ENCODE results near the gene CPSF4. TPM values are rescaled to one million over a fixed set of nuclear protein-coding genes. Genes with fewer than 3 reads are reported as not detected.
"Not testable (repeated sequence)": the region's sequence is repeated elsewhere in the genome, so short reads cannot be mapped to it uniquely, and the experiment has no call there.

The CPSF4 gene
- total RNA-seq, 1 experiment from 2014 or later, result 98.2 TPM

GRCh38 chr7:99429756-99430155 is 9.0 kb upstream of the CPSF4 start:
- Histone ChIP-seq H3K9me3 (ENCODE audit: control insufficient read depth, low read depth, low read length) (no peaks in the 10 kb centered on the region), H3K4ac (ENCODE audit: low read depth, low read length) (no peak overlapping the region), H3K4me1 (ENCODE audit: insufficient read depth, low read length) (no peaks in the 10 kb centered on the region), H2AFZ (ENCODE audit: low read length) (no peak overlapping the region), H3K56ac (ENCODE audit: insufficient read length, low read depth, low read length) (no peak overlapping the region), H3K27me3 (ENCODE audit: insufficient read depth, low read length) (no peaks in the 10 kb centered on the region), H3T11ph (ENCODE audit: low read length) (no peak overlapping the region), H3K14ac (ENCODE audit: insufficient read depth, low read length) (no peak overlapping the region), H3K23ac (ENCODE audit: insufficient read length, low read depth, low read length) (no peak overlapping the region), H3K18ac (ENCODE audit: insufficient read length, low read depth, low read length) (no peak overlapping the region), H4K5ac (ENCODE audit: insufficient read length, low read depth, low read length) (no peak overlapping the region), H2BK5ac (ENCODE audit: insufficient read length, low read length) (no peak overlapping the region), H2BK20ac (ENCODE audit: low read depth, low read length, poor library complexity, severe bottlenecking) (no peak overlapping the region), H4K8ac (replicated peaks; ENCODE audit: insufficient read length, low read depth, low read length) (no peak overlapping the region), H3K4me2 (ENCODE audit: insufficient read depth, insufficient read length, low read length) (no peak overlapping the region), H4K91ac (ENCODE audit: insufficient read length, low read depth, low read length) (no peak overlapping the region), H2BK12ac (ENCODE audit: insufficient read length, low read depth, low read length) (no peak overlapping the region), H3K9ac (ENCODE audit: extremely low read depth, insufficient read length, low read length) (no peak overlapping the region), H3K79me2 (ENCODE audit: insufficient read depth, low read length) (no peaks in the 10 kb centered on the region), H3K23me2 (ENCODE audit: insufficient read length, low read depth, low read length, poor library complexity, severe bottlenecking) (no peaks in the 10 kb centered on the region), H4K20me1 (ENCODE audit: control insufficient read depth, insufficient read depth, insufficient read length) (no peaks in the 10 kb centered on the region), H2BK15ac (ENCODE audit: low read depth, low read length) (no peak overlapping the region), H3K79me1 (ENCODE audit: insufficient read depth, low read depth, low read length, poor library complexity, severe bottlenecking) (no peaks in the 10 kb centered on the region), H3K27ac (ENCODE audit: insufficient read length, low read depth, low read length) (no peak overlapping the region), H2BK120ac (ENCODE audit: low read depth, low read length, poor library complexity, severe bottlenecking) (no peak overlapping the region), H2AK5ac (ENCODE audit: insufficient read length, low read length) (no peak overlapping the region)
- no peak overlapping the region for H3K27ac Mint-ChIP-seq
- H3K27me3 Mint-ChIP-seq (ENCODE audit: low read depth), result no peaks in the 10 kb centered on the region
- peaks cover 56 to 76% (median 69%) of the 10 kb centered on the region in 3 experiments for H3K36me3 Mint-ChIP-seq (ENCODE audit: insufficient read depth in 1 of 3, low read depth in 3 of 3)
- no peak for DNase-seq
- WGBS (ENCODE audit: extremely low coverage, insufficient read length, low lambda C conversion rate), result no CpG with 5 or more reads among the region's 8 CpGs
- TF ChIP-seq, protein P1, sequence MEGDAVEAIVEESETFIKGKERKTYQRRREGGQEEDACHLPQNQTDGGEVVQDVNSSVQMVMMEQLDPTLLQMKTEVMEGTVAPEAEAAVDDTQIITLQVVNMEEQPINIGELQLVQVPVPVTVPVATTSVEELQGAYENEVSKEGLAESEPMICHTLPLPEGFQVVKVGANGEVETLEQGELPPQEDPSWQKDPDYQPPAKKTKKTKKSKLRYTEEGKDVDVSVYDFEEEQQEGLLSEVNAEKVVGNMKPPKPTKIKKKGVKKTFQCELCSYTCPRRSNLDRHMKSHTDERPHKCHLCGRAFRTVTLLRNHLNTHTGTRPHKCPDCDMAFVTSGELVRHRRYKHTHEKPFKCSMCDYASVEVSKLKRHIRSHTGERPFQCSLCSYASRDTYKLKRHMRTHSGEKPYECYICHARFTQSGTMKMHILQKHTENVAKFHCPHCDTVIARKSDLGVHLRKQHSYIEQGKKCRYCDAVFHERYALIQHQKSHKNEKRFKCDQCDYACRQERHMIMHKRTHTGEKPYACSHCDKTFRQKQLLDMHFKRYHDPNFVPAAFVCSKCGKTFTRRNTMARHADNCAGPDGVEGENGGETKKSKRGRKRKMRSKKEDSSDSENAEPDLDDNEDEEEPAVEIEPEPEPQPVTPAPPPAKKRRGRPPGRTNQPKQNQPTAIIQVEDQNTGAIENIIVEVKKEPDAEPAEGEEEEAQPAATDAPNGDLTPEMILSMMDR (conservative IDR thresholded peaks at IDR 0.05), result no peak
- H3K4me1 Mint-ChIP-seq, result no peaks in the 10 kb centered on the region
- H3K9me3 Mint-ChIP-seq, result no peaks in the 10 kb centered on the region
- H3K4me3 Mint-ChIP-seq, result no peak overlapping the region

DNA sequence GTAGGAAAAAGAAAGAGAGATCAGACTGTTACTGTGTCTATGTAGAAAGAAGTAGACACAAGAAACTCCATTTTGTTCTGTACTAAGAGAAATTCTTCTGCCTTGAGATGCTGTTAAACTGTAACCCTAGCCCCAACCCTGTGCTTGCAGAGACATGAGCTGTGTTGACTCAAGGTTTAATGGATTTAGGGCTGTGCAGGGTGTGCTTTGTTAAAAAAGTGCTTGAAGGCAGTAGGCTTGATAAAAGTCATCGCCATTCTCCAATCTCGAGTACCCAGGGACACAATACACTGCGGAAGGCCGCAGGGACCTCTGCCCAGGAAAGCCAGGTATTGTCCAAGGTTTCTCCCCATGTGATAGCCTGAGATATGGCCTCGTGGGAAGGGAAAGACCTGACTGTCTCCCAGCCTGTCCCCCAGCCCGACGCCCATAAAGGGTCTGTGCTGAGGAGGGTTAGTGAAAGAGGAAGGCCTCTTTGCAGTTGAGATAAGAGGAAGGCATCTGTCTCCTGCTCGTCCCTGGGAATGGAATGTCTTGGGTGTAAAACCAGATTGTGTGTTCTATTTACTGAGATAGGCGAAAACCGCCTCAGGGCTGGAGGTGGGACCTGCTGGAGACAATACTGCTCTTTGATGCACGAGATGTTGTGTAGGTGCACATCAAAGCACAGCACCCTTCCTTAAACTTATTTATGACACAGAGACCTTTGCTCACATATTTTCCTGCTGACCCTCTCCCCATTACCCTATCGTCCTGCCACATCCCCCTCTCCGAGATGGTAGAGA is 6.8 kb upstream of the CPSF4 start:
- H3K9me3 ChIP-seq (ENCODE audit: control insufficient read depth, low read depth, low read length); H2AK5ac ChIP-seq (ENCODE audit: insufficient read length, low read length); H2BK15ac ChIP-seq (ENCODE audit: low read depth, low read length); H3K27me3 Mint-ChIP-seq (ENCODE audit: low read depth); H3K9ac ChIP-seq (ENCODE audit: extremely low read depth, insufficient read length, low read length); H3K9me3 Mint-ChIP-seq; H3K23ac ChIP-seq (ENCODE audit: insufficient read length, low read depth, low read length); DNase-seq; H2BK20ac ChIP-seq (ENCODE audit: low read depth, low read length, poor library complexity, severe bottlenecking); H4K5ac ChIP-seq (ENCODE audit: insufficient read length, low read depth, low read length); H3K18ac ChIP-seq (ENCODE audit: insufficient read length, low read depth, low read length); H3K4ac ChIP-seq (ENCODE audit: low read depth, low read length); H4K20me1 ChIP-seq (ENCODE audit: control insufficient read depth, insufficient read depth, insufficient read length); H3K14ac ChIP-seq (ENCODE audit: insufficient read depth, low read length); H3K79me1 ChIP-seq (ENCODE audit: insufficient read depth, low read depth, low read length, poor library complexity, severe bottlenecking); H2AFZ ChIP-seq (ENCODE audit: low read length); H3K4me3 Mint-ChIP-seq; H3K27me3 ChIP-seq (ENCODE audit: insufficient read depth, low read length); H3K56ac ChIP-seq (ENCODE audit: insufficient read length, low read depth, low read length); H3K27ac ChIP-seq (ENCODE audit: insufficient read length, low read depth, low read length); H2BK12ac ChIP-seq (ENCODE audit: insufficient read length, low read depth, low read length); H2BK5ac ChIP-seq (ENCODE audit: insufficient read length, low read length); H3K27ac Mint-ChIP-seq; H3K4me1 ChIP-seq (ENCODE audit: insufficient read depth, low read length); H3K79me2 ChIP-seq (ENCODE audit: insufficient read depth, low read length); H3K23me2 ChIP-seq (ENCODE audit: insufficient read length, low read depth, low read length, poor library complexity, severe bottlenecking); H3K4me1 Mint-ChIP-seq; H3T11ph ChIP-seq (ENCODE audit: low read length); H2BK120ac ChIP-seq (ENCODE audit: low read depth, low read length, poor library complexity, severe bottlenecking); H3K4me2 ChIP-seq (ENCODE audit: insufficient read depth, insufficient read length, low read length); H4K91ac ChIP-seq (ENCODE audit: insufficient read length, low read depth, low read length); H4K8ac ChIP-seq (replicated peaks; ENCODE audit: insufficient read length, low read depth, low read length): not testable (repeated sequence)
- H3K36me3 Mint-ChIP-seq (ENCODE audit: insufficient read depth in 1 of 3, low read depth in 3 of 3), result peaks cover 48 to 62% (median 59%) of the 10 kb centered on the region in 3 experiments
- WGBS (ENCODE audit: extremely low coverage, insufficient read length, low lambda C conversion rate), result no CpG with 5 or more reads among the region's 13 CpGs

All from H9 (cell line).